ENCODE measurements around the gene B4GAT1.

B4GAT1 gene

GRCh38 chr11:66366844-66367477 lies 19.5 kb upstream of the B4GAT1 start:
- no peak overlapping the region for H3K27ac ChIP-seq
- TF ChIP-seq, protein P1, sequence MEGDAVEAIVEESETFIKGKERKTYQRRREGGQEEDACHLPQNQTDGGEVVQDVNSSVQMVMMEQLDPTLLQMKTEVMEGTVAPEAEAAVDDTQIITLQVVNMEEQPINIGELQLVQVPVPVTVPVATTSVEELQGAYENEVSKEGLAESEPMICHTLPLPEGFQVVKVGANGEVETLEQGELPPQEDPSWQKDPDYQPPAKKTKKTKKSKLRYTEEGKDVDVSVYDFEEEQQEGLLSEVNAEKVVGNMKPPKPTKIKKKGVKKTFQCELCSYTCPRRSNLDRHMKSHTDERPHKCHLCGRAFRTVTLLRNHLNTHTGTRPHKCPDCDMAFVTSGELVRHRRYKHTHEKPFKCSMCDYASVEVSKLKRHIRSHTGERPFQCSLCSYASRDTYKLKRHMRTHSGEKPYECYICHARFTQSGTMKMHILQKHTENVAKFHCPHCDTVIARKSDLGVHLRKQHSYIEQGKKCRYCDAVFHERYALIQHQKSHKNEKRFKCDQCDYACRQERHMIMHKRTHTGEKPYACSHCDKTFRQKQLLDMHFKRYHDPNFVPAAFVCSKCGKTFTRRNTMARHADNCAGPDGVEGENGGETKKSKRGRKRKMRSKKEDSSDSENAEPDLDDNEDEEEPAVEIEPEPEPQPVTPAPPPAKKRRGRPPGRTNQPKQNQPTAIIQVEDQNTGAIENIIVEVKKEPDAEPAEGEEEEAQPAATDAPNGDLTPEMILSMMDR (conservative IDR thresholded peaks at IDR 0.05) = no peak

- H3K27ac ChIP-seq = no peak overlapping the region
- TF ChIP-seq, protein P1 (conservative IDR thresholded peaks at IDR 0.05) = no peak
Observed at GRCh38 chr11:66365711-66366619, 18.5 kb upstream of the B4GAT1 start.

GRCh38 chr11:66365166-66365565 lies 17.7 kb upstream of the B4GAT1 start:
- TF ChIP-seq, protein P1 (conservative IDR thresholded peaks at IDR 0.05) = no peak
- H3K27ac ChIP-seq = no peak overlapping the region

DNA sequence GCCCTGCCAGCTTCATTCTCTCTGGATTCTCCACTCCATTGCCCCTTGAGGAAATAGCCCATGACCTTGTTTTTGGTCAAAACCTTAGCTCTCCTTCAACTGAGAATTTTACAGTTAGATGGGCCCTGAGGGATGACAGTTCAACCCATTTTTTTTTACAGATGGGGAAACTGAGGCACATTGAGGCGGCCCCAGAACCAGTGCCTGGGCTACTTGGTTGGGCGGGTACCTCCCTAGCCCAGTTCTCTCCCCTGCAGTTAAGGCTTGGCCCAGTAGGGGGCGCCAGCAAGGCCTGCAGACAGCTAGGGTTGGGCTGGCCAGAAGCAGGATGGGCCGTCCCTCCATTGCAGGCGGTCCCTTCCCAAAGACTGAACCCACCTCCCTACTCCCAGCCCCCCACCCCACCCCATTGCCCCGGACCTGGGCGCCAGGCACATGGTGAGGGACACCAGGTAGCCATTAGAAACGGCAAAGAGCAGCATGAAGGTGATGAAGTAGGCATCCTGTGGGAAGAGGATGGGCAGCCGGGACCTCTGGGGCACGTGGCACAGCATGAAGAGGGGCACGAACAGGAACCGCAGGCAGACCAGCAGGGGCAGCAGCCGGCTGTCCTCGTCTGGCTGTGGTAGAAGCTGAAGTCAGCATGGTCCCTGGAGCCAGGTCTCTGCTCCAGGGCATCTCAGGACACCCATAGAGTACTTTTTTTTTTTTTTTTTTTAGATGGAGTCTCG lies 16.5 kb upstream of the B4GAT1 start:
- no peak overlapping the region for H3K27ac ChIP-seq
- TF ChIP-seq, protein P1 (conservative IDR thresholded peaks at IDR 0.05) = peak; percentile 96

GRCh38 chr11:66363187-66363601 lies 15.8 kb upstream of the B4GAT1 start:
- TF ChIP-seq, protein P1 (conservative IDR thresholded peaks at IDR 0.05) = no peak
- no peak overlapping the region for H3K27ac ChIP-seq

GRCh38 chr11:66362481-66363147 lies 15.2 kb upstream of the B4GAT1 start:
- no peak overlapping the region for H3K27ac ChIP-seq
- TF ChIP-seq, protein P1 (conservative IDR thresholded peaks at IDR 0.05) = no peak

Measured in VCaP (cell line).